ENCODE measurements around the gene SH3TC2.

The SH3TC2 gene

DNA sequence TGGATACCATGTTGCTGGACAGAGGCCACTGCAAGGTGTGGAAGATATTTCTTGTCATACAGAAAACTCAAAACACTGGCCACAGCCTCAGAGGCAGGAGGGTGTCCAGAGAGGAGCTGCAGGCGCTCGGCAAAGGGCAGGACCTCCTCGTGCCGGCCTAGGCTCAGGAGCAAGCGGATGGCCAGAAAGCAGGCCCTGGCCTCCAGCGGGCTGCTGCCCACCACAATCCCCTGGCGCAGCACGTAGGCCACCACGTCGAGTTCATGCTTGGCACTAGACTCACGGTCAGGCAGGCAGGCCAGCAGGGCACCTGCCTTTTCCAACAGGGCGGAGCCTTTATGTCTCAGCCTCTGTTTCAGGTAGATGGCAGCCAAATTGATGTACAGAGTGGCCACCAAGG is 35.2 kb downstream of the SH3TC2 start:
- no peak for DNase-seq

DNA sequence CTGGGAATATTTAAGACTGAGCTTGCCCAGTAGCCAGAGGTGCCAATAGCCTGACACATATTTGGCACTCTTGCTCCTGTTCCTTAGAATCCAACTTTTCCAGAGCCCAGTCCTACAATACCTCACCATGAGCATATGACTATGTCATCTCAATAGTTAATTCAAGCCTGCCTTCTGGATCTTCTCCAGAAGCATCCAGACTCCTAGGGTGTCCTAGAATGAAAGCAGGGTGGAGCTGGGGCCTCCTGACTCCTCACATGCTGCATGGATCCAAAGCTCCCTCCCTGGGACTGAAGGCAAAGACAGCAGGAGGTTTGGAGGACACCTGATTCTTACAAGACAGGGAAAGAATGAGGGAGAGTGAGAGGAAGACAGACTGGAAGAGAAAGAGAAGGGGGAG is 37.9 kb downstream of the SH3TC2 start:
- DNase-seq, result no peak

DNA sequence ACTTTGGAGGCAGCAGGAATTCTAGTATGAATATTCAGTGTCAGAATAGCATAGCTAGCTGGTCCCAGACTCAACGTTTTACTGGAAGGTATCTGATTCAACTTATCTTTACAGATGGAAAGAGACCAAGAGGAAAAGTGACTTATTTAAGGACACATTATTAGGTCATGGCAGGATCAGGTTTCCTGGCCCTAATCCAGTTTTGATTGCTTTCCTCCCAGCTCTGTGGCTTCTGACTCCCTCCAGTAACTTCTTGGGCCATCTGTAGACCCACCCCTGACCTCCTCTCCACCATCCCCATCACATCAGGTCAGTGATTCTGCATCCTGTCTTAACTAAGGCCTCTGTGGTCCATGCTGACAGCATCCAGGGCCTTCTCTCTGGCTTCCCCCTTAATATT is 38.4 kb downstream of the SH3TC2 start:
- no peak for DNase-seq

DNA sequence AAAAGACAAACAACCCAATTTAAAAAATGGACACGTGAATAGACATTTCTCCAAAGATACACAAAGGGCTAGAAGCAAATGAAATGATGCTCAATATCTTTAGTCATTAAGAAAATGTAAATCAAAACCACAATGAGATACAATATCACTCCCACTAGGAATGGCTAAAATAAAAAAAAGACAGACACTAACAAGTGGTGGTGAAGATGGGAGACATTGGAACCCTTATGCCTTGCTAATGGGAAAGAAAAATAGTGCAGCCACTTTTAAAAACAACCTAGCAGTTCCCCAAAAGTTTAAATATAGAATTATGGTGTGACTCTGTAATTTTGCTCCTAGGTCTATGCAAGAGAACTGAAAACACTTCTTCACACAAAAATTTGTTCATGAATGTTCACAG is 40.7 kb downstream of the SH3TC2 start:
- no peak for DNase-seq

DNA sequence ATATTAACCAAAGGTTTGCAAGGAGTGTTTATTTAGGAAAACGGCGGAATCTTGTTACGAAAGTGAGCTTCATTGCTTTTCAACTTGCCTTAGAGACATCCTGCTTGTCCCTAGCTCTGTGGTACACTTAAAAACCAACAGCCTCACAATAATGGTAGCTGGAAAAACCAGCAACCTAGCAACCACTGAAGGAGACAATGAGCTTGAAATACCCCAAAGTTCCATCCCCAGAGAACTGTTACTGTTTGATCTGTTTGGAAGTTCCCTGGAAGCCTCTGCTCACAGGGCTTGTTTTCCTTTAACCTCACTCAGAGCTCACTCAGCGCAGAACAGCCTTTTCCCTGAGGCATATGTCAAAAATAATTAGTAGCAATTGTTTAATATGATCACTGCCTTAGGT is 43.2 kb downstream of the SH3TC2 start:
- DNase-seq, result no peak

DNA sequence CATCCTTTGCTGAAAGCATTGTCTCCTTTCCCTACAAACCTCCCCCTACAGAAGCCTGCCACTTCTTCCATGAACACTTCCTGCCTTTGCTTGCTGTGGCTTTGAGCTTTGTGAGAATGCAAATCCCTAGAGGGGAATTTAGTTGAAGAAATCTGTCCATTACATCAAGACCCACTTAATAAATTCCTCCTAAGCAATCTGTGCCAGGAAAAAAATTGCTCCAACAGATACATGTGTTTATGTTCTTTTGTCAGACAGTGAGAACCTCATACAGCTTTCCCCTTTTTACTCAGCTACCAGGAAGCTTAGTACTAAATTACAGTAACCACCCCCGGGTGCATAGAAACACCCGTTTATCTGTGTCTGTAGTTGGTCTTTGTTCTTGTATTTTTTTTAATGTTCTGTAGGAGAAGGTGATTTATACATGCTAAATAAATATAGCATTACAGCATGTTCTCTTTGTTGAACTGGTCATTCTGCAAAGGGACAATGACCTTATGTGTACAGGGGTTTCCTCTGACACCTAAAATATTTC is 43.9 kb downstream of the SH3TC2 start:
- no peak for DNase-seq

DNA sequence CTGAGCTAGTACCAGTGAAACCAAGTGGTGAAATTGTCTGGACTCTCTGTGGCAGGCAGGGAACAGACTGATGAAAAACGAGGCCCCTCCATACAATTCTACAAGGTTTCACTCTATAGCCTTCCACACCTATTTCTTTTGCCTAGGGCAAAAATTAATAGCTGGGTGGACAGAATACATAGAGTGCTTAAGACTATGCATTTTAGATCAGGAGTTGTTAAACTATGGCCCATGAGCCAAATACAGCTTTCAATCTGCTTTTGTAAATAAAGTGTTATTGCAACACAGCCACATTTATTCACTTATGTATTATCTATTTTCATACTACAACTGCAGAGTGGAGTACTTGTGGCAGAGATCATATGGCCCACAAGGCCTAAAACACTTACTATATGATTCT is 45.2 kb downstream of the SH3TC2 start:
- DNase-seq, result no peak

DNA sequence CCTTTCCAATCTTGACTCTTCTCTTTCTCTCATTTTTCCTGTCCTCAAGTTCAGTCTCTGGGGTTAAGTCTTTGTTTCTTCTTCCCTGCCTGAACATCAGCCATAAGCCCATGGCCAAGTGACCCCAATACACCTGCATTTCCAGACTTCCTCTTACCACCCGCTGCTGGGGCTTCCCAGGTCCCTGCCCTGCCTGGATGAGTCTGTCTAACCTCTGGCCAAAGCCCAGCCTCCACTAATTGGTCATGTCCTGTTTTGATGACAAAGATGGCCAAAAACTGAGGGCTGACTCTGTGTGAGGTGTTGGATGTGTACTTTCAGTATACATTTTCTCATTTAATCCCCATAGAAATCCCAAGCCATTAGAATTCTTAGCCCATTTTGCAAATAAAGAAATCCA is 47.3 kb downstream of the SH3TC2 start:
- DNase-seq, result no peak

DNA sequence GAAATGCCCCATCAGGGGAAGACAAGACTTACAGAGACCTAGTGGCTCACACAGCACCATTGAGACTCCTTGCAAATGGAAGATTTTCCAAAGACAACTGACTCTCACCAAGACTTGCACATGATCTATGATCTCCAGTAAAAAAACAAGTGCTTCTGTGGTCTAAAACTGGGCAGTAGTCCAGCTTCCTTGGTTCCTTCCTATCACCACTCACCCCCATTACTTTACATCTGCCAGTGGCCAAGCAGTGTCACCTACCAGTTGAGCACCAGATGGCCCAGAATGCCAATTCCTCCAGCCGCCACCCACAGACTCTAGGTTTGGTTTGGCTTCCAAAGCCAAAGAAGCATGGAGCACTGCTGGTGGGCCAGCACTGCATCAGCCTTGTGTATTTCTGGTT is 47.7 kb downstream of the SH3TC2 start:
- DNase-seq, result no peak

DNA sequence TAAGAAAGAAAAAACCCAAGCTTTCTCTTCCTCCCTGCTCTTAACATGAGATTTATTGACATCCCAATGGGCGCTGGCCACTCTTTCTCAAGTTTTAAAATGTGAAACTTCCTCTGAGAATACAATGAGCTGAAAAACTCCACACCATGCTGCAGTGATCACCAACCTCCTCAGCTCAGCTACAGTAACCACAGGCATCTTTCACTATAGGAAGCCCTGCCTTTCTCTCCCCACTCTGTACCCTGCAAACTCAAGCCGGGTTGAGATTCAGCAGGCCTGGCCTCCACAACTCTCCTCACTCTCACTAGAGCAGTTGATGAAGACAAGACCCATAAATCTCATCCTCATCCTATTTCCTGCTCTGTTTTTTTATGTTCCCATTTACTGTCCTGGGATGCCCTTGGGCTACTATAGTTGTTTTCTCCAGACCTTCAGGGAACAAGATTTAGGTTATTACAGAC is 48.3 kb downstream of the SH3TC2 start:
- DNase-seq, result no peak

DNA sequence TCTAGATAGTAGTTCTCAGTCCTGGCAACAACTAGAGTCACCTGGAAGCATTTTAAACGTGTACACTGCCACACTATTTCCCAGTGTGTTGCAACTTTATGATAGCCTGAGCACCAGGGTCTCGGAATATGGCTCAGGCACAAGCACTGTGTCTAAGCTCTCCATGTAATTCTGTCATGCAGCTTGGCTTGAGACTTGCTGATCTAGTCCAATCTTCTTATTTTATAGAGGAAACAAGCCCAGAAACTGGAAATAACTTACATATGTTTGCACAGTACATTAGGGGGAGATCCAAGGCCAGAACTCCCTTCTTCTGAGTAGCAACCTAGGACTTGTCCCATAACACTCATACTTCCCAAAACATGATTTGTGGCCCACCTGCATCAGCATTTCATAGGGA is 49.1 kb downstream of the SH3TC2 start:
- DNase-seq, result no peak

DNA sequence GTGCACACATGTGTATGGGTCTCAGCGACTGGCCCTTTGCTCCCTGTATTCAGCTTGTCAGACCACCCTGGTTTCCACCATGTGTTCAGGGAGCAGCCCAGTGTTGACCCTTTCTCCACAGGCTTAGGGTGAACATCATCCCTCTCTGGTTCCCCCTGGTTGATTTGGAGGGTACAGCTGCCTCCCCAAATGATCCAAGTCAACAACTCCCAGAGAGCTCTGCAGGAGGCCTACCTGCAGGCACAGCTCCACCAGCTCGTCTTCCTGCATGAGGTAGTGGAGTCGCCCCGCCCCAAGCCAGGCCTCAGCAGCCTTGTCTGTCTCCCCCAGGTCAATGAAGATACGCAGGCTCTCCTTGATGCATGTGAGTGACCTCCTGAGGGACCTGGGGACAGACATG is 50.5 kb downstream of the SH3TC2 start:
- no peak for DNase-seq

DNA sequence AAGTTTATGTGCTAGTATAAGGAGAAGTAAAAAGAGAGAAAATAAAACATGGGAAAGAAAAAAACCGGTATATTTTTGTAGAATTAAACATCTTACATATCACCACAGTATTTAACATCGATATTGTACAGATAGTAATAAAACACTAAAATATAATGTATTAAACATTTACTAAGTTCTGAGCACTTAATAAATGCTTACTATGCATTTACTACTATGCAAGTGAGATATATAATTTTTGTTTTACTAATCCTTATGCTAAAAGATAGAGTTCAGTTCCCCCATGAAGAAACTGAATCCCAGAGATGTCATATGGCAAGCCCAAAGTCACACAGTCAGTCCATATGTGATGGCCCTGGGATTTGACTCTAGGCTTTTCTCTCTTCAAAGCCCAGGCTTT is 51.1 kb downstream of the SH3TC2 start:
- DNase-seq, result no peak

DNA sequence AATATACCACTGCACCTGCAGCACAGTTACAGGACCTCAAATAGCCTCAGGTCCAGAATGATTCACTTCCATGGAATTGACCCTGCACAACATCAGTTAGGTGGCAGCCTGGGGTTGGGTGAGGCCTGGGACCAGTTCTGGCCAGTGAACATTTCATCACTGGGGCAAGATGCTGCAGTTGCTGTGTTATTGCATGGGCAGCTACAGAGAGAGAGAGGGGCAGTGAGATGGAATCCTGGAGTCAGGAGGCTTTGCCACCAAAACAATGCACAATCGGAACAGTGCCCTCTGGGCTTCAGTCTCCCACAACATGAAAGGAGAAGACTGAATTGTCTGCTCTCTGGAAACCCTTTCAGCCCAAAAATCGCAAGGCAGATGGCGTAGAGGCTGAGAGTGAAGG is 51.8 kb downstream of the SH3TC2 start:
- DNase-seq, result no peak

DNA sequence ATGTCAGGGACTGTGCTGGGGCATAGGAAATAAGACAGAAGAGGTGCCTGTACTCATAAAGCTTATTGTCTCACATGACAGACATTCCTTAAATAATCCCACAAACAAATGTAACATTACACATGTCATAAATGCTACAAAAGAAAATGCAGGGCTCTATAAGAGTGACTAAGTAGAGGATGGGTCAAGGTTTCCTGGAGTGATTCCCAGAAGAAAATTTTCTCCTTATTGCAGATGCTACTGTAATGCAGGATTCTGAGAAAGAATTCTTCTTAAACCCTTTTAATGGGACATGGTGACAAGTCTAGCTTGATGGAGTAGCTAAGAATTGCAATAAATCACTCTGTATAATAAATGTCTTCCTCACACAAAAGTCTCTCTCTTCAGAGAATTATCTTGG is 55.7 kb downstream of the SH3TC2 start:
- no peak for DNase-seq

DNA sequence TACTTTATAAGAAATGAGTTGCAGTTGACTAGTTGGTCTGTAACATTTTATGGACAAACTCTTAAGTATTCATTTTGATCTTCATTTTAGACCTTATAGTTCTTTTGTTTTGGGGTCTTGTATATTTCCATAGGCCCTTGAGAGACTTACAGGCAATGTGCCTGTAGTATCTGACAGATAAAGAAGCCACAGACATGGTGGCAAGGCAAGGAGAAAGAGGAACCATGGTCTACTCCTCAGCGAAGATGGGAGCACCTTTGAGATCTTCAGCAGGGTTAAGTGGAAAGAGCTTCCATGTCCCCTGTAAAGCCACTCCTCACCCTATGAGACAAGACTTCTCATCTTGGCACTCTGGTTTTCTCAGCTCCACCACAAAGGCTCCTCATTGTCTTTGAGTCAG is 56.4 kb downstream of the SH3TC2 start:
- DNase-seq, result no peak

DNA sequence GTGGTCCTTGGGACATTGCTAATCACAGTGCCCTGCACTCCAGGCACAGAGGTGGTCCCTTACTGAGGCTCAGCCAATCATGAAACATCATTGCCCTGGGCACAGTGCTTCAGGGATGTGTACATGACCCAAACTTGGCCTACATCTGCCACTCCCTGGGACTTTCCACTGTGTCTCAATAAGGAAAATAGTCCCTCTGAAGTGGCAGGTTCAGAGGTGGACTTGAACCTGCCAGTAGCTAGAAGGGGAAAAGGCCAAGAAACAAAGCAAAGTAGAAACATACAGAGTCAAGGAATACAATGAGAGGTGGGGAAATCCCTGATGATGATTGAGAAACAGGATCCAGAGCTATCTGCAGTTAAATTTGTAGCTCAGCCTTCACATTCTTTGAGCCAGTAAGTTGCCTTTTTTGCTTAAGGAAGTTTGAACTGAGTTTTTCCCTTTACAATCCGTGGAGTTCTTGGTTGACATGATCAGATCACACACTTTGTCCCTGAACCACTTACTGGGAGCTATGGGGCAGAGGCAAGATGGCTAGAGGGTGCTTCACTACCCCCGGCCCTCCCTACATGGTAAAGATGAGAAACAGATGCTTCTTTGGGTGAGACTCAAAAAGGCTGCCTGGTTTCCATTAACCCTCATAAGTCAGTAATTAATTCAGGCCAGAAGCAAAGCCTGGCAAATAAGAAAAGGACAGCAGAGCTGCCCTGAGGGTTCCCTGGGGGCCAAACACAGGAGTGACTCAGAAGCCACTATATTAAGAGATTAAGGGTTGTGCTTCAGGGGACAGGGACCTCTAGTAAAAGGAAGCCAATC is 57.6 kb downstream of the SH3TC2 start:
- DNase-seq, result no peak

DNA sequence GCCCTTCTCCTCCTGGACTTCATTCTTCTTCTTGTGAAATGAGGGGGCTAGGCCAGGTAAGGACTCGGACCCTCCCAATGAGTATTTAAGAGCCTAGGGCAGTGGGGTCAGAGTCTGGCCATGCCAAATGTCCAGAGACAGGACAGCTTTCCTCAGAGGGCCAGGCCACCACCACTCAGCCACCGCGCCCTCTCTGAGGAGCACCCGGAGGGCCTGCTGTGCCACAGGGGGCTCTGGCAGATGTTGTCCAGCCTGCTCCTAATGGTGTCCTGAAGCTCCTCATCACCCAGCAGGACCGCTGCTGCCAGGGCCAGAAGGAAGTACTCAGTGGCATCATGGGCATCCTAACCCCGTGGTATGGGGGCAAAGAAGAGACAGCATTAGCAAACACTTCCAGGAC is 58.3 kb downstream of the SH3TC2 start:
- no peak for DNase-seq

DNA sequence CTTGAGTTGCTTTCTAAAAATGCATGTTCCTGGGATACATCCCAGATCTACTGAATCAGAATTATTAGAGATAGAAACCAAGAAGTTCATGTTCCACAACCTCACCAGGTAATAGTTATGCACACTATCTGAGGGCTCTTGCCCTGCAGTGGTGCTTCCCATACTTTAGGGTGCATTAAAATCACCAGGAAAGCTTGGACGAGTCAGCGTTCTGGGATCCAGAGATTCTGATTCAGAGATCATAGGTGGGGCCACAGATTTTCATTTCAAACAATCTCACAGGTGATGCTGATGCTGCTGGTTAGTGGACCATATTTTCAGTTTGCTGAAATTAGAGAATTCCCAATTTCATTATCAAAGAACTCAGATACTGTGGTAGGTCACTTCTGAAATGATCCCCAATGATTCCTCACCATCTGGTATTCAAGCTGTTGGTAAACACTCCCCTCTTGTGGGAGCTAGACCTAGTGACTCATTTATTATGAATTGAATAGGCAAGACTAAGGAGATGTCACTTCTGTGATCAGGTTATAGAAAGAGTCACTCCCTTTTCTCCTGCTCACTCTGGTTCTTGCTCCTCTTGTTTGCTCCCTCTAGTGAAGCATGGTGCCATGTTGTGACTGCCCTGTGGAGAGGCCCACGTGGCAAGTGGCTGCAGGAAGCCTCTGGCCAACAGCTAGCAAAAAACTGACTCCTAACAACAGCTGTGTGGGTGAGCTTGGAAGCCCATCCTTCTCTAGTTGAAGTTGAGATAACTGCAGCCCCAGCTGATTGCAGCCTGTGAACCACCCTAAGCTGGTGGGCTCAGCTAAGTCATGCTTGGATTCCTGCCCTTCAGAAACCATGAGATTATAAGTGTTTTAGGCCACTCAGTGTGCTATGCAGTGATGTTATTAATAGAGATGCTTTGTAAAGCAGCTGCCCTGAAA is 59.8 kb downstream of the SH3TC2 start:
- no peak for DNase-seq

DNA sequence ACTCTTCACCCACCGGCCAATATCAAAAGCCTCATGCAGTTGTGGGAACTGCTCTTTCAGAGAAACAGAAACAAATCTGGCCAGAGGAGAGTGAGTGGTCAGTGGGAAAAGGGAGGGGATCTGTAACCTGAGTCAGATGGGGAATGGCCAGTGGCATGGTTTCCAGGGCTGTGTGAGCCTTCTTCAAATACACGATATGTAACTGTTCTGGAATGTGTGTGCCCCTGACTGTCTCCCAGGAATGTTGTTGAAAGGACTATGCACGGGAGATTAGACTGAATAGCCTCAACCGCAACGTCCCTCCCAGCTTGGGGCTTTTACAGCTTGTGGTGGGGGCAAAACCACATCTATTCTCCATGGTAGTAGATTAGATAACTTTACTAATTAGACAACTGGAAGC is 60.8 kb downstream of the SH3TC2 start:
- DNase-seq, result no peak

DNA sequence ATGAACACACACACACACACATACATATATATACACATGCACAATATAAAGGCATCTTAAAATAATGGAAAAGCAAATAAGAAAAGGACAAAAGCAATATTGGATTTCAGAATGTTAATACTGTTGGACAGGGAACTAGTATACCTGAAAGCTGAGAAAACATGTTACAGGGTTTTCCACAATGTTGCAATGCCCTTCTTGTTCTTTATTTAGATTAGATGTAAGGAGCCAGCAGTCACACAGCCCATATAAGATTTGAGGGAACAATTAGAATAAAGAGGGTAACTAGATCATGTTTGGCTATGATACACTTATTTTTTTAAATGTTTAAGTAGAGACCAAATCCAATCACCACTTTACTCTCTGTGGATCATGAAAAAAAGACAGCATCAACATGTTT is 61.7 kb downstream of the SH3TC2 start:
- DNase-seq, result no peak

DNA sequence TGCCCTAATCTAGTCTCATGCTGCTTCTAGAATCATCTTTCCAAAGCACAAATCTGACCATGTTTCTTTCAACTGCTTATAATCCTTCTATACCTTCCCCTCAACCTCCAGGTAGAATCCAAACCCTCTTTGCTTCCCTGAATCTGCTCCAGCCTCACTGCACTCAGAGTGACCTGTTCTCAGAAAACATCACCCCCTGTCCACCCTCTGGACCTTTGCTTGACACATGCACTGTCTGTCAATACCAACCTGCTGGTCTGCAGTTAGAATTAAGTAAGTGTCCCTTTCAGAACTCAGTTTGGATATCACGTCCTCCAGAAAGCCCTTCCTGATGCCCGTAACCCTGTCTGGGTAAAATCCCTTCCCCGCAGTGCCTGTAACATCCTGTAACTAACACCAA is 63.1 kb downstream of the SH3TC2 start:
- no peak for DNase-seq

DNA sequence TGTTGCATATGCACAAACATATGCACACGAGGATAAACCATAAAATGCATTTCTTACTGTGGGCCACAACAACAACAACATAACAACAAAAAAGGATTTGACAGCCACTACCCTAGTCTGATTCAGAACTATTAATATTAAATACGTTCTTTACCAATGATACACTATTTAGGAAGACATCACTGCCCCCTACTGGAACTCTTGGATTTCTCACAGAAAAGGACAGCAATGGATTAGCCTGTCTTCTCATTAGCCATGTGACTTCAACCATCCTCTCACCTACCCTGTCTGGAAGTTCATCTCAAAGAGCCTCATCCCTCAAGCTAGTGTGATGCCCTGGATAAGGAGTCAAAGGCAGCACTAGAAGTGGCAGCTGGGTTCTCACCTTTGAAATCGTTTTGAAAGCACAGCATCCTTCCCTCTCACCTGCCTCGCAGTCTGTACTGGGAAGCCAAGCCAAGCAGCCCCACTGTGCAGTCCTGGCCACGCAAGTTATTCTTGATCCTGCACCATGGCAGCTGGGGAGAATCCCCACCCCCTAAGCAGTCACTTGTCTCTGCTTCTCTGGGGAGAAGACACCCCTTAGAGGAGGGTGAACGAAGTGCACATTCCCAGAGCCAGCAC is 64.6 kb downstream of the SH3TC2 start:
- DNase-seq, result peak; percentile 48
